GM19467 (cell line): ENCODE results near the gene COL12A1.

ENCODE experiments used
- ATAC-seq: cut with Tn5 transposase; IDR thresholded peaks from one replicate; pipeline ENCODE4 v1.9.1; 2021; ENCODE audit warnings: mild to moderate bottlenecking, moderate library complexity; ENCODE audit not compliant: unreplicated experiment

The COL12A1 gene

DNA sequence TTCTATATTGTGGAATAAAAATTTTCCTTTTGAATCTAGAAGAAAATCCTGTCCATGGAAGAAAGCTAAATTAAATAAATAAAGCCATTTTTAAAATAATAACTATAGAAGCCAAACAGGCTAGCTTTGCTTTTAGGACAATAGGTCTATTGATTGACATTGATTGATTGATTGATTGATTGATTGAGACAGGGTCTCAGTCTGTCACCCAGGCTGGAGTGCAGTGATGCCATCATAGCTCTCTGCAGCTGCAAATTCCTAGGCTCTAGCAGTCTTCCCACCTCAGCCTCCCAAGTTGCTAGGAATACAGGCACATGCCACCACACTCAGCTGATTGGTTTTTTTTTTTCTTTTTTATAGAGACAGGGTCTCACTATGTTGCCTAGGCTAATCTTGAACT is 97.9 kb downstream of the COL12A1 start:
- no peak for ATAC-seq

DNA sequence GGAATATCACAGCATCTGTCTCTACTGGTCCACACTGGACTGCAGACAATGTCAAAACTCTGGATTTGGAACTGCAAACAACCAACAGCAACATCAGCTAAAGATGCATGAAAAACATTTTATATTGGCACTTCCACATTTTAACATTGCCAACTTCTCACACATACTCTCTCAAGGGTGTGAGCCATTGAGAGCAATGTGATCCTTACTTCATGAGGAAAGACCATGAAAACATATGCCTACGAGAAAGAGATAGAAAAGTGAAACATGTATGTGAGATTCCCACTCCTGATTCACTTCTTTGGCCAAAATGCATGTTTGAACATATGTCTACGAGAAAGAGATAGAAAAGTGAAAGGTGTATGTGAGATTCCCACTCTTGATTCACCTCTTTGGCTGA is 99.4 kb downstream of the COL12A1 start:
- ATAC-seq, result no peak

DNA sequence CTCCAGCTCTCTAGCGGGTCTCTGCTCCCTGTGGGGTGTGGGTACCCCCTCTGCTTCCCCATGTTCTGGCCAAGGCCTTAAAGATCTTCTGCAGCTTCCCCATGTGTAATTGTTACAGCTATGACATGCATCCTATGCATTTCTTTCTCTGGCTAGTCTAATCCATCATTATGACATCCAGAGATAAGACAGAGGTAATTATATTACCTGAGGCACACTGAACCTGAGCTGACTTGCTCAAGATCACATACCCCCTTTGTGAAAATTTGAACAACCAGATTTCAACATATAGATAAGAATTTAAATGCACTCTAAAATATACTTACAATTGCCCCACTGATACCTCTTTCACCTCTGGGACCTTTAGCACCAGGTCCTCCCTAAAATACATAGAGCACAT is 102.4 kb downstream of the COL12A1 start:
- ATAC-seq, result no peak

DNA sequence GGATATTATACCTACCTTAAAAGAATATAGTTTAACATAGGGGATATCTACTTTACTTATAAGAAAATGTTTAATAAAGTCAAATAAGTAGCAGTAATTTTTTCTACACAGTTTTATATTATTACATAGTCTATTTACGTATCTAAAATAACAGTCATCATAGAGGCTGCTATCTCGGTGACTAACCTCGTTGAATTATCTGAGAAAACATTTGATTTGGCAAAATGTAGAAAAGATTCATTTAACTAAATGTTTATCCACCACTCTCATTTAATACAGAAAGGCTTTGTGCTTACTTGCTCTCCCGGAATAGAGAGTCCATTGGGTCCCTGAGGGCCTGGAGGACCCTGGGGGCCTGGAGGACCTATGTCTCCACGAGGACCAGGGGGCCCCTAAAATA is 103.6 kb downstream of the COL12A1 start:
- no peak for ATAC-seq

DNA sequence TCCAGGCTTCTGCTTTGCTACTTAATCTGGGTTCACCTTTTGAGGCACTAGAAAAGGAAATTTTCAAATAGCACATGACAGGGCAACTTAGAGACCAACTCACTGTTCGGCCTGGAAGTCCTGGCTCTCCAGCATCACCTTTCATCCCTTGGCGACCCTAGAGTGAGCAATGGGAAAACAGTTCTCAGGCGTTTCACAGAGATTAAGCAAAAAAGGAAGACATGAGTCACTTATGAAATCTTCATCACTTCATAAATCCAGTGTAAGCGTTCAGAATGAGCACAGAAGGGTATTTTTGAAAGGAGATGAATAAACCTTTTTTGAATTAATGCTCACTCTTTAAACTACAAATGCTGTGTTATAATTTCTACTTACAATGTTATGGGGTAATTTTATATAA is 104.0 kb downstream of the COL12A1 start:
- no peak for ATAC-seq

DNA sequence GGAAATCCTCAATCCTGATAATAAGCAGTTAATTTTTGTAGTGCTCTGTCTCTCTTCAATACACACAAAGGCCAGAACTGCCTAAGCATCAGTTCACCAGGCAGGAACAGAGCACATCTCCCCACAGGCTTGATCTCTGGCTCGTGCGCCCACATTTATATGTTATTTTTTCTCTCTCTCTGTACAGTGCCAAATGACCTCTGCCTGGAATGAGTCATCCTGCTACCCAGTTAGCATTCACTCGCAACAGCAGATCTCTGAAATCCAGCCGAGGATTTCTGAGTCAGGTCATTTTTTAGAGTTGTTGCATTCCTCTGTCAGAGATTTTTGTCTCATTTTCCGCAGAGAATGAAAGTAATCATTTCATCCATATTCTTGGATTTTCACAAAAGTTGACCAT is 107.1 kb downstream of the COL12A1 start:
- ATAC-seq, result no peak

DNA sequence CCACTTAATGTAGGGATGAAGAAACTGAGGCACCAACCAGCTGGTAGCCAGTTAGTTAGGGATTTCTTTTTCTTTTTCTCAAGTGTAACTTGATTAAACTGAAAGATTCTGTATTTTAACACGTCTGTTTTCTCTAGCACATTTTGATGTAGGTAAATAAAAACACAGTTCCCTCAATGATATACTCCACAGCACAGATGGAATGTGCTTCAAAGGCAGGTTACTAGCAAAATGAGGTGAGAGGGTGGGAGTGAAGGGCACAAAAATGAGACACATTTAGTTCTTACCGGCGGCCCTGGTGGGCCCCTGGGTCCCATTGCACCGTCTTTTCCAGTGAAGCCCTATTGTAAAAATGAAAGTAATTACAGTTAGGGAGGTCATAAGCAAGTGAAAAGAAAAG is 108.9 kb downstream of the COL12A1 start:
- ATAC-seq, result no peak

DNA sequence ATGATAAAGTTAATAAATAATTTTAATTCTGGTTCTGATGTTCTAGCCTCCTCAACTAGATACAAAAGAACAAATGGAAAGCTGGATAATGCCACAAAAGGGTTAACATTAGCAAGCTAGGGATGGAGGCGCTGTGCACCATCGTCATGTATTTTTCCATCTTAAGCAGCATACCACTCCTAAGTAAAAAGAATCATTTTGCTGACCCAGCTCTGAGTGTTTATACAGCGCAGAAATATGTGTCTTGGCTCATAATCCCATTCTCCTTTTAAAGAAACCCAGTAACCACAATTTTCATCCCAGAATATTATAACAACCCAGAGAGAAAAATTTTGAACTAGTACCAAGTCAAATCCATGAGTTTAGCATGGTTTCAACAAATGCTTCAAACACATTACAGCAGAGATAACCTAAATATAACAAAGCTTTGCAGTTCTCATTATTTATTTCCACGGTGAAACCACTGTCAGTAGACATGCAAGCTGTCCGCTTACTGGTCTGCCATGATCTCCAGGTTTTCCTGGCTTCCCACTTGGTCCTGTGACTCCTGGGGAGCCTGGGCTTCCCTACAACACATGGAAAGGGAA is 111.1 kb downstream of the COL12A1 start:
- ATAC-seq, result no peak

DNA sequence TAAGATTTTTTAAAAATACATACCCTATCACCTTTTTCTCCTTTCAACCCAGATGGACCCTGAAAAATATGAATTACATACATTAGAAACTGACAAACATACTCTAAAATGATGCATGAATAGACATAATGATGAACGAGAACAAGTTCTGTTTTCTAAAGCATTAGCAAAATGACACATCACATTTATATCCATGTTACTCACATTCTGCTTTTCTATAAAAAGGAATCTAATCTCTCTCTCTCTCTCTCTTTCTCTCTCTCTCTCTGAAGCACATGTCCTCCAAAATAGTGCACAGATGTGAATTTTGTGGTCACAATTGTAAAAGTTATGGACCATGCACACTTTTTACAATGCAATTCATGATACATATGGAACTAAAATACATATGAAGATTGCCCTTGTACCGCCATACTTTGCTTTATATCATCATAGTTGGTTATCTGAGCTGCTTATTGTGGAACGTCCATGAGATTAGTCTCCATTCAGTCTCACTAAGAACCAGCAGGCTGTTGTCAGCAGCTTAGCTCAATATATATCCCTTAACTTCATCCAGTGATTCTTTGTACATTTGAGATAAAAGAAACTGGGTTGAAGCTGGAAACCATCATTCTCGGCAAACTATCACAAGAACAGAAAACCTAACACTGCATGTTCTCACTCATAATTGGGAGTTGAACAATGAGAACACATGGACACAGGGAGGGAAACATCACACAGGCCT is 114.2 kb downstream of the COL12A1 start:
- ATAC-seq, result no peak

DNA sequence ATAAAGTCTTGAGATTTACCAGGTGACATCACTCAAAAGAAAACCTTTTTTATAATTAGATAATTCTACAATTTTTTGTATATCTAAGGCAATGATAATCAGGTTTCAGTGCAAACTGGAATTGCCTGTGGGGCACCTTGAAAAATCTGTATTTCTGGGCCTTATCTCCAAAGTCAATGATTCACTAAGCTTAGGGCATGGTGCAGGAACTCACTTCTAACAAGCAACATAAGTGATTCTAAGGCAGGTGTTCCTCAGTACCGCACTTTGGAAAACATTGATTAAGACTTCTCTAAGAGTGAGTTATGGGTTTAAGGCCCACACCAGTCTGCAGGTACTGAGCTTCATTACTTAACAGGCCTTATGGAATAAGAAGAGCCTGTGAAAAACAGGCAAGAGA is 115.3 kb downstream of the COL12A1 start:
- no peak for ATAC-seq

DNA sequence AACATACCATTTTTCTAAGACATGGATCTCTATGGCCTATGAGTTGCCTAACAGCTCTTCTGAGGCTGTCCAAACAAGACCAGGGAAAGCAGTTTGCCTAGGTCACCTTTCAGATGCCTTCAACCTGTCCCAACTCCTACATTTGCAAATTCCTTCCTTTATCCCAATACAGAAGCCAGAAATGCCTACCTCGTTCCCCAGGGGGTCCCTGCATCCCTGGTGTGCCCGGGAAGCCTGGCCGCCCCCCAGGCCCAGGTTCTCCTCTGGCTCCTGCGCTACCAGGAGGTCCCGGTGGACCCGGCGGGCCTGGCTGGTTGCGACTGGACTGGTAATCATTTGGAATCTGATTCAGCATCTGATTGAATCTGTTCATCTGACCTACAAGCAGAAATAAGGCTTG is 115.9 kb downstream of the COL12A1 start:
- no peak for ATAC-seq

DNA sequence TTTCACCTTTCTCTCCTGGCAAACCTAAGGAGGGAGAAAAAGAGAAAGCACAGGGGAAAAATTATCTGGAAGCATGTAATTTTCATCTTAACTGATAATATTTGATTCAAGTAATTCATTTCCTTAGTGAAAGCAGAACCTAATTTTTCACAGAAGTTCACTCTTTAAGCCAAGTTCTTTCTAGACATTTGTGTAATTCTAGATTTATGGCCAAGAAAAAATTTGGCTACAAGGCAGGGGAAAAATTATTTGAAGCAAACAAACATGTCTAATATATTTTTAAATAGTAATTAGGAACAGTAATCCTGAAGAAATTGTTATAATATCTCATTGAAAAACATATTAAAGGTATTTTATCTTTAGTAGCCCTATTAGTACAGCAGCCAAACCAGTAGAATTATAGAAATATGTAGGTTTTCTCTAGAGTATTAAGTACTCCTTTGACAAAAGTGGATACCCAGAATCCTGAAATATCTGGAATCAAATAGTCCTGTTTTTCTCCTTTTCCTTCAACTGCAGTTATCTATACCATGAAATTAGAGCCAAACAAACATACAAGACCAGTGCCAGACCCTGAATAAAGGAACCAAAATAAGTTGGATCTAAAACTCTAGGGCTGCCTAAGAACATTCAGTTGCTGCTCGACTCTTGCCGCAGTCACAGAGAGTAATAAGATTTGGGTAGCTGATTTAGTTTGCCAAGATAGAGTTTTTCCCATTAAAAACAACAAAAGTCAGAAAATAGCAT is 116.5 kb downstream of the COL12A1 start:
- ATAC-seq, result no peak

DNA sequence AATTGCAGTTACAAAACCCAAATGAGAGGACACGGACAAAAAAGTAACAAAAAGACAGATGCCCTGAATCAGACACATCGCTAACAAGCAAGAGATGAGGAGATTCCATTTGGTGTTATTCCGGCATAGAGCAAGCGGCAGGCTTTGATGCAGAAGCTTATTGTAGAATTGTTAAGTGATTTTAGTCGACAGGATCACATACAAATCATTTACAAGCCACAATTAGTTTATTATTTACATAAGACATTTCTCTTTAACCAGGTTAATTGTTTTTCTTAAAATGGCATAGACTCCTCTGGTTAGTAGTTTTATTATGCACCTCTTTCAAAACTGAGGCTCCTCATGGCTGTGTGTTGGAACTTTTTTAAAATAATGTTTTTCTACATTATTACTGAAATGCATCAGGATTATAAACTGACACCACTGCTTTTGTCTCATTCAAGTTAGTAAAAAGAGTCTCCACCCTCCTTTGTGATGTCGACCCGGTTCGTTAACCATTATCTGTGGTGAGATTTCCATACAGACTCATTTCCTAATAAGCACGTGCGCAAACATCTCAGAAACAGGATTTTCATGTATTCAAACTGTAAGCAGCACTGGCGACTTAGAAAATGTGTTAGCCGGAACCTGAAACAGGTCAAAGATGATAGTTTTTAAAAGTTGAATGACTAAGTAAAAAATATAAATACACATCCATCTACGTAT is 119.8 kb downstream of the COL12A1 start:
- no peak for ATAC-seq

DNA sequence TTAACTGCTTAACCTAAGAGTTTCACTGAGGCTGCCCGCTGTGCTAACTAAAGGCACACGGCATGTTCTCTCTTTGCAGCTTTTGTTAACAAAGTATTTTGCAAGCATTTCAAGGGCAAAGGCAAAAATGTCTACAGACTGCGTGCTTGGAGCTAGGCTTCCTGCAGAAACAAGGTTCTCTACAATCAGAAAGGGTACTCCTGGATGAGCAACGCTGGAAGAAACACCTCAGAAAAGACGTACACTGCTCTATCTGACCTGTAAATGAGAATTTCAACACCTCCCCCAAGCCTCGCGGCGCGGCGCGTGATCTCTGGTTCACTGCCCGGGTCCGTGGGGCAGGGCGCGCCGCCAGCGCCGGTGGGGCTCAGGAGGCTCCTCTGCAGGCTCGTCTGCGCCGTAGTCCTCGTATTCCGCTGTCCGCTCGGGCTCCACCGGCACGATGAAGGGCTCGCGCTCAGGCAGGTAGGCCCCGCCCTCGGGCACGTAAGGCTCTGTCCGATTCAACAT is 120.9 kb downstream of the COL12A1 start:
- no peak for ATAC-seq

DNA sequence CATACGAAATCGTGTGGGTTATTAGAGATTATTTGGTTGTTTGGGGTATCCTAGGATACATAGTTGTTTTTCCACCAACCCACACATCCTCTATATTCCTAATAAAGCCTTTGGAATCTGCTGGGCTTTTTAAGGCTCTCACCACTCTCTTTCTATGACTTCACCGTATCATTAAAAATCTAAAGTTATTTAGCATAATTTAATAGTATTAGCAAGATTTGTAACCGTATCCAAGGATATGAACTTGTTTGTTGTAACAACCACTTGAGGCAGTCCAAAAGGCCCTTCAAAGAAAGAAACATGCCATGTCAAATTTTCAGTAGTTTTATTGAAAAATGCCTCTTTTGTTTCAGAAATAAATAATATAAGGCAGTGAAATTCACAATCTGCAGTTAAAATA is 121.8 kb downstream of the COL12A1 start:
- ATAC-seq, result no peak

DNA sequence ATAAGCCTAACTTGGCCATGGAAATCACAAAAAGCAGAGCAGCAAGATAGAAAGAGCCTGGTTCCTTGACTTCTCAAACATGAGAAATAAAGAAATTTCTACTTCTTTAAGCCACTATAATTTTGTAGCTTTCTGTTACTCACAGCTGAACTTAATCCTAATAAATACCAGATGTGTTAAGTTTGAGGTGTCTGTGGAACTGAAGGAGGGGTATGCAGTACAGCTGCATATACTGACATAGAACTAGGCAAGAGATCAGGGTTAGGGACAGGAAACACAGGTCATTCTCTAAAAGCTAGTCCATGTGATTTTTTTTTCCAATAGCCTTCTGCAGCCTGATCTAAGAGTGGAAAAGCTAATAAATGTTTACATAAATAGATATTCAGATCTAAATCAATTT is 123.9 kb downstream of the COL12A1 start:
- ATAC-seq, result no peak

DNA sequence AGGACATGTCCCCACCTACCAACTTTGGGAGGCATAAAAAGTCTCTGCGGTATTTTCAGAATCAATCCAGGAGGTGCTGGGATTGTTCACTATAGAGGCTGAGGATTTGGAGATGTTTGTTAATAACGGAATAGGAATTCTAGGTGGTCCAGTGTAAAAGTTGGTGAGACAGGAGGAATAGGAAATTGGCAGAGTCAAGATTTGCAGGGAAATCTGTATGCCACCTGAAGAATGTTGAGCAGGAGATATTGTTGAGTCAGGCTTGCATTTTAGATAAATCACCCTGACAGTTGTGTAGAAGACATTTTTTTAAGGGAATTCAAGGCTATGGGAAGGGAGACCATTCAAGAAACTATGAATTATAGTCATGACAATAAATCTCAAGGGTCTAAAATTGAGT is 124.8 kb downstream of the COL12A1 start:
- no peak for ATAC-seq

DNA sequence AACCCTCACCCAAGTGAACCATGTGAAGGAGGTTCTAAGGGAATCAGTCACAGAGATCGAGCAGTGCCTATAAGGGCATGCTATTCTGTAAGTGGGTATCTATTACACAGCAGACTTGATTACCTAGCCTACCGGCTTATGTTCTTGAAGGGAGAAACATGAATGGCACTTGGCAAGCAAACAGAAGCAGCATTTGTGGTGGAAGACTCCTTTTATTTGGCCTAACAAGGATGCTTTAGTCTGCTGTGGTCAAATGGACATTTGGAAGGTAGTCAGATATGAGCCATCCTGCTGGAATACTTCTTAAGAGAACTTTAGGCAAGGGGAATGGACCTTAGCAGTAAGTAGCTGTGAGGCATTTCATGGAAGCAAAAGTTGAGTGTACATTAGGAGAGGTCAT is 126.3 kb downstream of the COL12A1 start:
- ATAC-seq, result no peak

DNA sequence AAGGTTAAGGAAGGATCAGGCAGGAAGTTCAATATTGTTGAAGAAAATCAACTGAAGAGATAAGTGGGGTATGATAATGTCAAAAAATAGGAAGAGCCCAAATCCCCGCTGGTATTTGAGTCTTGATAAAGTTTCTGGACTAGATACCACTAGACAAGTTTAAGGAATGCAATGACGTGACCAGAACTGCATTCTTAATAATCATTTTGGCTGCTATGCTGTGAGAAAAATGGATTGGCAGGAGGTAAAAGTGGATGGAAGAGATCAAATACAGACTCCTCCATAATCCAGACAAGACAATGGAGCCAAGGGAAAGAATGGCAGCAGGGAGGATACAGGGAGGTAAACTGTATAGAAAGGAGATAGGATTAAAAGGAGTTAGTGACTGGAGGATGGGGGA is 128.2 kb downstream of the COL12A1 start:
- ATAC-seq, result no peak

DNA sequence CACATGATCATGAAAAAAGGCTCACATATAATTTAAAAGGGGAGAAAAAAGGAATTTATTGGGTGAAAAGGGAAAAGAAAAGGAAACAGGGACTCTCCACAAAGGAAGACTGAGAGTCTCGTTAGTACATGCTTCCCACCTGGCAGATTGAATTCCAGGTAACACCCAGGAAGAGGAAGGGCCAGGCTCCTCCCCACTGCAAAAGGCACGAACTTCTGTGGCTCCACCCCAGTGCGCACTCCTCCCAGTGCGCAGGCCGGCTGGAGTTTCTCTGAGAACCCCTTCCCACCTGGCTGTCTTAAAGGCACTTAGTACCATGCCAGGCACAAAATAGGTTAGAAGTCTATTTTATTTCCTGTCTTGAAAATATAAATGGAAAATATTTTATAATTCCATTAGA is 129.8 kb downstream of the COL12A1 start:
- no peak for ATAC-seq

DNA sequence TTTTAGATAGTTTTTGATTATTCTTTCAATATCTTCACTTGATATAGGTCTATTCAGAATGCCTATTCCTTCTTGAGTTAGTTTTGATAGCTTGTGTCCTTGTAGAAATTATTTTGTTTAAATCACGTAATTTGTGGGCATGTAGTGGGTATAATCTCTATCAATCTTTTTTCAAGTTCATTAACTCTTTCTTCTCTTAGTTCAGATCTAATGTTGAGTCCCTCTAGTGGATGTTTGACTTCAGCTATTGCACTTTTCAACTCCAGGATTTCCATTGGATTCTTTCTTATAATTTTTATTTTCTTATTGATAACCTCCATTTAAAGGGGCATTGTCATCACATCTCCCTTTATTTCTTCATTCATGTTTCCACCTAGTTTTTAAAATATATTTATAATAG is 135.6 kb downstream of the COL12A1 start:
- ATAC-seq, result no peak

DNA sequence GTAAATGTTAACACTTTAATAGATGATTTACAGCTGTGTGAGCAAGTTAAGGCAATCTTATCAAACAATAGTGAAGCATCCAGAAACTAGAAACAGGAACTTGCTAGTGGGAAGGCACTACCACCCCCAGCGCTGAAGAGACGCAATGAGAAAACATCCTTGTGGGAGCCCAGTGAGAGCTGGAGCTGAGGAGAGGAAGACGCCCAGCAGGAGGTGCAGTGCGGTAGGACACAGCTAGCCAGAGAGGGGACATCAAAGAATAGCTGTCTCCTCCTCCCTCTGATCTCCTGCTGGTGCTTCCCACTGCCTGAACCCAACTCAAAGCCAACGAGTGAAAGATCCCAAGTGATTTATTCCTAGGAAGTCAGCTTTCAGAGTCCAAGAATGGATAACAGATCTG is 140.3 kb downstream of the COL12A1 start:
- ATAC-seq, result no peak
